Measurements from ENCODE around the gene GZMH.
"Not testable (repeated sequence)": the region's sequence is repeated elsewhere in the genome, so short reads cannot be mapped to it uniquely, and the experiment has no call there.

Gene GZMH

GRCh38 chr14:24595073-24595808 is 14.2 kb downstream of the GZMH start:
- no peak for DNase-seq

- DNase-seq, result not testable (repeated sequence)
Observed at GRCh38 chr14:24591004-24591403, 18.5 kb downstream of the GZMH start.

- DNase-seq, result not testable (repeated sequence)
Observed at GRCh38 chr14:24584402-24584801, 25.1 kb downstream of the GZMH start.

GRCh38 chr14:24578558-24578957 is 30.9 kb downstream of the GZMH start:
- no peak for DNase-seq

- DNase-seq, result peak; percentile 20
Observed at GRCh38 chr14:24576771-24577170, 32.7 kb downstream of the GZMH start.

- DNase-seq, result peak; percentile 84
Observed at GRCh38 chr14:24576182-24576581, 33.3 kb downstream of the GZMH start, which contains the start of gene CTSG. CTSG (minus strand) TSS chr14:24576250; CDS start chr14:24576223, 27 bp downstream.

- DNase-seq, result no peak
Observed at GRCh38 chr14:24574206-24574774, 35.2 kb downstream of the GZMH start.

GRCh38 chr14:24566318-24566717 is 43.2 kb downstream of the GZMH start:
- DNase-seq, result peak; percentile 18

GRCh38 chr14:24565766-24566165 is 43.7 kb downstream of the GZMH start:
- peak; percentile 44 for DNase-seq

- no peak for DNase-seq
Observed at GRCh38 chr14:24563505-24563904, 46.0 kb downstream of the GZMH start.

GRCh38 chr14:24556756-24557155 is 52.7 kb downstream of the GZMH start:
- DNase-seq, result no peak
